IMR-90 (cell line): Measurements from ENCODE around the gene GMPR.

Source experiments
- BHLHE40 ChIP-seq: fragments of 150-350 bp; IDR thresholded peaks from 2 replicates; pipeline ENCODE4 v1.6.1; 2016; ENCODE audit warnings: mild to moderate bottlenecking, low read depth, low read length
- CEBPB ChIP-seq: IDR thresholded peaks from 2 replicates; pipeline ENCODE4 v1.6.1; 2012; ENCODE audit warnings: low read depth, low read length, improper control_type of control experiment
- ELK1 ChIP-seq: fragments of 150-350 bp; IDR thresholded peaks from 2 replicates; pipeline ENCODE4 v1.6.1; 2016; ENCODE audit warnings: low read depth, mild to moderate bottlenecking, low read length, moderate library complexity, borderline replicate concordance
- FOS ChIP-seq: fragments of 150-350 bp; IDR thresholded peaks from 2 replicates; pipeline ENCODE4 v1.6.1; 2016; ENCODE audit warnings: low read depth, low read length
- MAFK ChIP-seq: IDR thresholded peaks from 2 replicates; pipeline ENCODE4 v1.6.1; 2012; ENCODE audit warnings: low read depth, low read length, improper control_type of control experiment
- NFE2L2 ChIP-seq: fragments of 150-350 bp; IDR thresholded peaks from 2 replicates; pipeline ENCODE4 v1.6.1; 2016; ENCODE audit warnings: low read depth, mild to moderate bottlenecking, low read length
- POLR2A ChIP-seq: IDR thresholded peaks from 2 replicates; pipeline ENCODE4 v1.6.1; 2012; ENCODE audit warnings: mild to moderate bottlenecking, low read depth, low read length
- RAD21 ChIP-seq: IDR thresholded peaks from 2 replicates; pipeline ENCODE4 v1.6.1; 2012; ENCODE audit warnings: low read length, improper control_type of control experiment
- USF2 ChIP-seq: fragments of 150-350 bp; IDR thresholded peaks from 2 replicates; pipeline ENCODE4 v1.6.1; 2017; ENCODE audit warnings: mild to moderate bottlenecking, antibody characterized with exemption, low read length, low read depth
- TF ChIP-seq, protein P1 (sequence below): conservative IDR thresholded peaks from 2 replicates; pipeline ENCODE4 v1.5.1; 2012; ENCODE audit warnings: mild to moderate bottlenecking, low read depth, low read length, improper control_type of control experiment

GRCh38 chr6:16208989-16209388 lies 29.4 kb upstream of the GMPR start:
- TF ChIP-seq USF2 (no peak), POLR2A (no peak), ELK1 (no peak), MAFK (no peak), CEBPB (no peak), NFE2L2 (no peak), FOS (no peak), RAD21 (no peak), BHLHE40 (no peak)
- TF ChIP-seq, protein P1, sequence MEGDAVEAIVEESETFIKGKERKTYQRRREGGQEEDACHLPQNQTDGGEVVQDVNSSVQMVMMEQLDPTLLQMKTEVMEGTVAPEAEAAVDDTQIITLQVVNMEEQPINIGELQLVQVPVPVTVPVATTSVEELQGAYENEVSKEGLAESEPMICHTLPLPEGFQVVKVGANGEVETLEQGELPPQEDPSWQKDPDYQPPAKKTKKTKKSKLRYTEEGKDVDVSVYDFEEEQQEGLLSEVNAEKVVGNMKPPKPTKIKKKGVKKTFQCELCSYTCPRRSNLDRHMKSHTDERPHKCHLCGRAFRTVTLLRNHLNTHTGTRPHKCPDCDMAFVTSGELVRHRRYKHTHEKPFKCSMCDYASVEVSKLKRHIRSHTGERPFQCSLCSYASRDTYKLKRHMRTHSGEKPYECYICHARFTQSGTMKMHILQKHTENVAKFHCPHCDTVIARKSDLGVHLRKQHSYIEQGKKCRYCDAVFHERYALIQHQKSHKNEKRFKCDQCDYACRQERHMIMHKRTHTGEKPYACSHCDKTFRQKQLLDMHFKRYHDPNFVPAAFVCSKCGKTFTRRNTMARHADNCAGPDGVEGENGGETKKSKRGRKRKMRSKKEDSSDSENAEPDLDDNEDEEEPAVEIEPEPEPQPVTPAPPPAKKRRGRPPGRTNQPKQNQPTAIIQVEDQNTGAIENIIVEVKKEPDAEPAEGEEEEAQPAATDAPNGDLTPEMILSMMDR = no peak
